OCI-LY3 (cell line): ENCODE results near the gene FANCC.

Experiments used
- CTCF ChIP-seq: fragments of 200-600, 300-600 bp; sonication (generic); IDR thresholded peaks from 2 replicates; pipeline ENCODE4 v1.5.1; 2014; ENCODE audit warnings: antibody characterized with exemption, low read length, low read depth
- EZH2phosphoT487 ChIP-seq: fragments of 200-600 bp; shearing (Covaris generic); IDR thresholded peaks from 2 replicates; pipeline ENCODE4 v1.6.1; 2018; ENCODE audit warnings: antibody characterized with exemption, mixed run types, low read depth

GRCh38 chr9:95192631-95193030, 124.9 kb downstream of the FANCC start:
- TF ChIP-seq CTCF (no peak), EZH2phosphoT487 (no peak)
